GM18520 (cell line): ENCODE measurements around the gene HOXB8.

Experiments used
- ATAC-seq: cut with Tn5 transposase; IDR thresholded peaks from one replicate; pipeline ENCODE4 v1.9.1; 2021; ENCODE audit not compliant: unreplicated experiment

The HOXB8 gene

DNA sequence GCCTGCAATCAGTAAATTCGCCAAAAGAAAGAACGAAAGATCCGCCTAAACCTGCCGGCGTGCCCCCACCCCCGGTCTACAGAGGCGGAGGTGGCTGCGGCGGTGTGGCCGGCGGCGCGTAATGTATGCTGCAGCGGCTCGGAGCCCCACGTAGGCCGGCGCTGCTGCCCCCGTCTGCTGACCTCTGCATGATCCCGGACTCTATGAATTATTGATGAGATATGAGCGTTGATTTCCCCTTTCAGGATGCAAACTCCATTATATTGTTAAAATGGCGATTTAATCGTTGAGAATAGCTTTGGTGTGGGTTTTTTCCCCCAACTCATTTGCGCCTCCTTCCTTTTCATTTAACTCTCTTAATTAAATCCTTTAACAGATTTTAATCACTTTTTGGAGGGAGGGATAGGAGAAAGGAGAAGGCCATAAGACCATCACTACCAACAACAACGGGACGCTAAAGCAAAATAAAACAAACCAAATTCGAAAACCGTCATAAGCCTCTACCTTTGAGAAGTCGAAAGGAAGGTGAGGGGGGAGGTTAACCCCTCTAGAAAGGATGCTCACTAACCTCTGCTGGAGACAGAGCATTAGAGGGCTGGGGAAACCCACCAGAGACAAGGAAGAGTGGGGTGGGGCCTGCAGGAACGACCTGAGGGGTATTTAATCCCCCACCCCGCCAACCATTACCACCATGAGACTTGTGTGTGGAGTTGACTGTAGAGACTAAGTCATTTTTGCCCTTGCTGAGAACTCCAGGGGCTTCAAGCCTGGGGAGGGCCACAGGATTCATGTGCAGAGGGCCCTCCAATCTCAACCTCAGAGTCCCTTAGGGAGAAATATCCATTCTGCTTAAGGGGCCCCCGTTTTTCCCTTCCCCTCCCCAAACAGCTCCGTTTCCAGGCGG, 28.5 kb downstream of the HOXB8 start:
- ATAC-seq, result no peak

DNA sequence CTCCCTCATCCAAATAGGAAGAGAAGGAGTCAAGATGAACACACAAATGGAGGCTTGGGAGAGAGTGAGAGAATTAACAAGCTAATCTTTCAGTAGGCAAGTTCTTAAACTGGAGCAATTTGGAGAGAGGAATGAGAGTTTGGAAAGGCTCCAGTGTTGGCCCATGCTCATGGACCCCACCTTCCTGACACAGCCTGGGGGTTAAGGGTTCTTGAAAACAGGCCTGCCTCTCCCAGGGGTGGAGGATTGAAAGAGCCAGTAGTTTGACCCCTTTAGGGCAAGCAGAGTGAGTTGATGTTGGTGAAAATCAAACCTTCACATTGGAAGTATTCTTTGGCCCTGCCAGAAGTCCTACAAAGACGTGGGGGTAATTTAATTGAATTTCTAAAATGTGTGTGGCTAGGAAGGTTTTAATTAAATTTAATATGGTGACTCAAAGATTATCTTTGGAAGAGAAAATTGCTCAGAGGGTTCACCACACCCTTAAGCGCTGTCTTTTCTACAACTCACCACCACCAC, 30.8 kb downstream of the HOXB8 start:
- no peak for ATAC-seq

DNA sequence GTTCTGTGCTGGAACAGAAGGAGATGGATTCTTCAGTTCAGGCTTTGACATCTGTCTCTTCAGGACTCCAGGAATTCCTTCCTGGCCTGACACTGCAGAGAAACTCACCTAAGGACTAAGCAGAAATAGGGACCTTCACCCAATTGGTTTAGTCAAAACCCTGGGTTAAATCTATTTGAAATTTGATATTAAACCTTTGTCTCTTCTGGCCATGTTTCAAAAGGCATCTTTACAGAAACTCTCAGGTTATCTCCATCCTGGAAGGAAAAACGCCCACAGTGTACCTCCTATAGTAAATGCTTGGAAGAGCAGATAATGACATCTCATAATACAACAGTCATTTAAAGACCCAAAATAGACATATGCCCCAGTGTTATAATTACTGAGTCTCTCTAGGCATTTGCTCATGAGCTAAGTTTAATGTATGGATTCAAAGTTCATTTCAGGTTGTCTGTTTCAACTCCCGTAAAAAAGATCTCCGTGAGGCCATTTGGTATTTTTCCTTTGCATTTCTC, 31.3 kb downstream of the HOXB8 start:
- ATAC-seq, result no peak

DNA sequence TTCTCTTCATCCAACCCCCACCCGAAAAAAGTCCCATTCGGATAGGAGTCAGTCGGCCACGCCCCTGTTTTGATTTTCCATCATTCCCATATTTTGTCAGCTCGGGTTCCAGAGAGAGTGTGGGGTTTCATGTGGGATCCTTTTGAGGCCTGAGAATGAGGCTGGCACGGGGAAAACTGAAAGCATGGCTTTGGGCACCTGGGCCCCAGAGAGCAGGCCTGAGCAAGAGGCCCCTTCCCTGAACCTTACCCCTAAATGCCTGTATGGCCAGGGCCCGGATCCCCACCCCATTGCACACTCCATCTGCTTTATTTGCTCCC, 32.4 kb downstream of the HOXB8 start:
- ATAC-seq, result no peak

DNA sequence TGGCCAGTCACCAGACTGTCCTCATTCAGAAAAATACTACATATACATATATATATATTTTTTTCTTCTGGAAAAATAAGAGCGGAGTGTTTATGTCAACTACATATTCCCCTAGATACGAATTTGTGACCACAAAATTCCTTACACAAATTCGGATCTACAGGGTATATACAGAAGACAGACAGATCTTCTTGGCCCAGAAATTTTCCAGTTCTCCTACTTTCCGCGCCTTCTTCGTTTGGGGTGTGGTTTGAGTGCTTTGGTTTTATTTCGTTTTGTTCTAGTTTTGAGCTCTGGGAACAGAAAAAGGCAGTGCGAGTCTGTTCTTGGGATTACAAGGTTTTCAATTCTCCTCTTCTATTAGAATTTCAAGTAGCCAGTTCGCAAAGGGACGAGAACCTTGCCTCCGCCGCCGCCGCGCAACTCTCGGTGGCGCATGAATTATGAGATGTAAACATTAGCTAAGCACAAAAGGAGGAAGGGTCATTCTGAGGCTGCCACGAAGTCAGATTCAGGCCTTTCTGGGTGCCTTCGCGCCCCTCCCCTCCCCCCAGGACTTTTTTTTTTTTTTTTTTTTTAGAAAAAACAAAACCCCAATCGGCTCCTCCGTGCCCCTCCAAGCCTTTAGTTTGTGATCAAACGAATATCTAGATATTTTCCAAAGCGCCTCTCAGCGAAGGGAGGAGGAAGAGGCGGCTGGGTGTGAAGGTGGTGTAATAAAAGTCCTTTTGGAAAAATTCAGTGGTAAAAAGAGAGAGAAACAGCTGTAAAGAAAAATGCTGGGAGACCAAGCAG, 35.1 kb downstream of the HOXB8 start:
- ATAC-seq, result no peak

DNA sequence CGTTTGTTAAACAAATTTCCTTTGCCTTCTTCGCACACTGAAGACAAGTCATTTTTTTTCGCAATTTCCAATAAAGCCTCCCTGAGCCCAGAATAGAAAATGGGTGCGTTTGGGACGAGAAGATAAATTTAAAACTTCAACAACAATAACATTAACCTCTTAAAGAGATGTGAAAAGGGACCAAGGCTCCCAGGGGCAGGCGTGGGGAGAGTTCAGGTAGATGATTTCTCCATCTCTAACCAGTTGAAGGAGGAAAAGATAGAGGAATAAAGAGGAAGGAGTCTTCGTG, 35.7 kb downstream of the HOXB8 start:
- ATAC-seq, result no peak

DNA sequence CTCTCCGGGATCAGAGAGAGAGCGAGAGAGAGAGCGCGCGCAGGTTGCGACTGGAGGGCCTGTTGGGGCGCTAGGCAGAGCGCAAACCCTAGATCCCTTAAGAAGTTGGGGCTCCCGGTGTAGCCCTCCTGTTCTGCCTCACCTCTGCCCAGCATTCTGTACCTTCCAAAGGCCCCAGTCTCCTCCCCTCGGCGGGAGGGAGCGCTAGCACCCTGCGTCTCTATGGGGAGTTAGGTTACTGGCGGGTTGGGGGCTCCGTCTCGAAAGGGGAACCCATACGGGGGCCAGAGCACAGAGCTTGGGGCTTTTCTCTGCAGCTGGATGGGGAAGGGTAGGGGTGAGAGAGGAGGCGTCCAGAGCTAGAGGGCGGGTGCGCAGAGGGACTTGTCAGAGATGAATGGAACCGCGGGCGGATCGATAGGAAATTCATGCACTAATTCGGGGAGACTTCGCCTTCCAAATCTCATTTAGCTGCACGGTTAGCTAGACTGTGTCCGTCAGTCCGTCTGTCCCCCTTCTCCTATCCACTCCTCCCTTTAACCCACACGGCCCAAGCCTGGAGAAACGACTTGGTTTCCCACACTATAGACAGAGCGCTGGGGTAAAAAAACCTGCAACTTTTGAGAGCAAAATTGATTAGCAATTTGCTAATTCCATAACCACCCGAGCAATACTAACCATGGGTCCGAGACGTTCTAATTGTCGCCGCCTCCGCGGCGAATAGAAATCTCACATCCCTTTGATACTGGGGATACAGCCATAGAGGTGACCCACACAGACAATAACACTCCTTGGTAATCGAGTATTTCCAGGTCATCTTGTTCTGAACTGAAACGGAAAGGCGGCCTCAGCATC, 36.2 kb downstream of the HOXB8 start:
- no peak for ATAC-seq

DNA sequence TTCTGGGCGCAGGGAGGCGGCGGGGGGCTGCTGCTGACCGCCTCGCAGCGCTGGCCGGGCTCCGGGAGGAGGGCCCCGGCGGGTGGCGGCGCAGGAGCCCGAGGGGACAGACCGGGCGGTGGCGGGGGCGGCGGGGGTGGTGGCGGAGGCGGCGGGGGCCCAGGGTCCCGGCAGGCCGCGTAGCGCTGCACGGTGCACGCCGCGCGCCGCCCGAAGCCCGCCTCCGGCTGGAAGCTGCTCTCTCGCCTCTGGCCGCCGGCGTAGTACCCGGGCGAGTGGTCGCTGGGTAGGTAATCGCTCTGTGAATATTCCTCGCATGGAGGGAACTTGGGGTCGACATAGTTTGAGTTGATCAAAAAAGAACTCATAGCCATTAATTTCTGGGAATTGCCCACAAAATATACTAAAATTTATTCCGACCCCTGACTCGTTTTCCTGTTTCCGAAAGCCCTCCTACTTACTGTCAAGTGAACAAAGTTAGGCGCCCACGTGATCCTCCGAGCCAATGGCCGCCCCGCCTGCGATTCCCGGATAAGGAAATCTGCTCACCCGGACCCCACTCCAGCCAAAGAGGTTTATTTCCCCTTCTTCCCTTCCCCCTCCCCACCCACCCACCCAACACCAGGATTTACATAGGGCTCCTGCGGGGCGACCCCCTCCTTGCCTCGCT, 37.0 kb downstream of the HOXB8 start, which contains the start of gene HOXB4:
Gene HOXB4, minus strand, starts transcription at position 405 of the 670 bp plus-strand sequence. Its CDS starts 31 bp downstream, at position 374.
- ATAC-seq, result no peak

DNA sequence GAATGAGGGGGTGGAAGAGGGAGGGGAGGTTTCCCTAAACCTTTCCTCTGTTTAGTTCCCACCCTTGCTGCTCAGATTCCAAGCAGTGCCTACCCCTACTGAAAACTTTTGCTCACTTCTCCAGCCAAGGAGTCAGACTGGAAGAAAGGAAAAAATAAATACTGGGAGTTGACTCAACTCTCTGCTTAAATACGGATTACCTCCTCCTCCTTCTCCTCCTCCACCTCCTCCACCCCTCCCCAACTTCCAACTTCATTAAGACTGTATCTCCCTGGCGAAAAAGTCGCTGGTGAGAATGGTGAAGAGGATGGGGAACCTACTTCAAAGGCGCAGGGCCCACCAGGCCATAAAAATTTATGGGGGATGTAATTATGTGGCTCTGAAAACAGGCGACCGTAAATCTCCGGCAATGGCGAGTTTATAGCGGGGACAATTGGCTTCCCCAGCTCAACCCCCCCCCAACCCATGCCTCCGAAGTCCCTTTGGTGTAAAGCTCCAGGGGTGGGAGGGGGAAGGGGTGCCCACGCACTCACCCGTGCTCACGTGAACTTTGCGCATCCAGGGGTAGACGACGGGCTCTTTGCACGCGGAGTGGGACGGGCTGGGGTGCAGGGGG, 37.7 kb downstream of the HOXB8 start:
- no peak for ATAC-seq

DNA sequence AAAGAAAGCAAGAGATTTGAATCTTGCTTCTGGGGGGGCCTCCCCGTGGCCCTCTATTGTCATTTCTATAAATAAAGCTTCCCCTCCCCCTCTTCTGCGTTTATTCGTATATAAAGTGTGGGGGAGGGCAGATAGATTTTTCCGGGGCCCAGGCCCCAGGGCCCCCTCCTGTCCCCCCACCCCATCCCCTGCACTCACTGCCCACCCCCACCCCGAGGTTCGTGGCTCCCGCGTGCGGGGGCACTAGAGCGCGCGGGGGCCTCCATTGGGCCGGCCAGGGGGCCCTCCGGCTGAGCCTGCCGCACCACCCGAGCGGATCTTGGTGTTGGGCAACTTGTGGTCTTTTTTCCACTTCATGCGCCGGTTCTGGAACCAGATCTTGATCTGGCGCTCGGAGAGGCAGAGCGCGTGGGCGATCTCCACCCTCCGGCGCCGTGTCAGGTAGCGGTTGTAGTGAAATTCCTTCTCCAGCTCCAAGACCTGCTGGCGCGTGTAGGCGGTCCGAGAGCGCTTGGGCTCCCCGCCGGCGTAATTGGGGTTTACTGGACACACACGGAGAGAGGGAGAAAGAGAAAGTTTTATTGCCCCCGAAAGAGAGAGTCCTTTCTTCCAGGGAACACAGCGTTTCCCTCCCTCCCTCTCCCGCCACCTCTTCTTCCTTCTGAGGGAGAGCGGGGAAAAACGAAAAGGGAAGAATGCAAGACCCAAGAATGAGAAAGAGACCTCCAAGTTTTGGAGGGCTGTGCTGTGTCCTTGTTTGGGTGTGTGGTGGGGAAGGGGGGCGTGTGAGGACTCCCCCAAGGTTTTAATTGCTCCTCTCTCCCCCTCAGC, 38.4 kb downstream of the HOXB8 start:
- no peak for ATAC-seq

DNA sequence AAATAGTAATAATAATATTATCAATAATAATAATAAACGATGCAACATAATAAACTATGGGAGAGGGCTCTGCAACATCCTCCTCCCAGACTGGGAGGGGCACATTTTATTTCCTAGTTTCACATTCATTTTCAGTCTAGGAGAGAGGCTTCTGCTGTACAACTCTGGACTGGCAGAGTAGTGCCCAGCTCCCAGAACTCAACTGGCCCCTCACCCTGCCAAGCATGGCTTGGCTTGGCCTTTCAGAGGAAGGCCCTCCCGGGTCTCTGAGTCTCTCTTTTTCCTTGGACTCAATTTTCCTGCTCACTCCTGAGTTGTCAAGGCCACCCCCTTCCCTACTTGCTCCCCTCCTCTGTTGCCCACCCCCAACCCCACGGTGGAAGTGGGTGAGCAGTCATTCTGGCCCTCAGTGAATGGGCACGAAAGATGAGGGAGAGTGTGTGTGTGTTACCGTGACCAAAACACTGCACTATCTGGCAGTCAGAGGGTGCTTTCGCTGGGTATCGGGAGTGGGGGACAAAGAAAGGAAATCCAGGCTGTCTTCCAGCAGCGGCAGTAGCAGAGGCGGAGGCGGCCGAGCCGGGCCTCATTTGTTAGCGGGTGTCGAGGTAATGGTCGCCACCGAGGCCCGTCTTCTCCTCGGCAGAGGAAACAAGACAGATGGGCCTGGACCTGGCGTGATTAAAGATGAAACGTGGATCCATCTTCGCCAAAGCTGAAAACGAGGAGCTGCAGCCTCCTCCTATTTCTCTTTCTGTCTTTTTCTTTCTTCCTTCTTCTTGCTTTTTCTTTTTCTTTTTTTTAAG, 39.2 kb downstream of the HOXB8 start:
- no peak for ATAC-seq

DNA sequence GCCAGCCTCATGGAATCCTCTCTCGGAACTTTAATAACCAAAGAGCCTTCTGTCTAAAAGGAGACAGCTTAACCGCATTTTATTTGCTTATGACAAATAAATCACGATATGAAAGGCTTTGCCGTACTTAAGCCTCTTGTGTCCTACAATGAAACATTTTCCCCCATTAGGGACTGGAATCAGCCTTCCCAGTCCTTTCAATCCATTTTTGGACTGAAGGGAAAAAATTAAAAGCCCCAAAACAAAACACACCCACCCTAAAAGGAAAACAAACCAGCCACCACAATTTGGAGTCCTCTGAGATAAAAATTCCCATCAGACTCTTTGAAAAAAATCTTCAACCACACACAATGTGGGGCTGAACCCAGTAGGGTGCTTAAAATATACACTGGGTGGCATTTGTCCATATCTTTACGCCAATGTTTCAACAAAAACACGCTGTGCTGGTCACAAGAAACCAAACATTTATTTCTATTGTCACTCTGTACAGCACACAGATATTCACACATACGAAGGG, 40.0 kb downstream of the HOXB8 start:
- ATAC-seq, result no peak

DNA sequence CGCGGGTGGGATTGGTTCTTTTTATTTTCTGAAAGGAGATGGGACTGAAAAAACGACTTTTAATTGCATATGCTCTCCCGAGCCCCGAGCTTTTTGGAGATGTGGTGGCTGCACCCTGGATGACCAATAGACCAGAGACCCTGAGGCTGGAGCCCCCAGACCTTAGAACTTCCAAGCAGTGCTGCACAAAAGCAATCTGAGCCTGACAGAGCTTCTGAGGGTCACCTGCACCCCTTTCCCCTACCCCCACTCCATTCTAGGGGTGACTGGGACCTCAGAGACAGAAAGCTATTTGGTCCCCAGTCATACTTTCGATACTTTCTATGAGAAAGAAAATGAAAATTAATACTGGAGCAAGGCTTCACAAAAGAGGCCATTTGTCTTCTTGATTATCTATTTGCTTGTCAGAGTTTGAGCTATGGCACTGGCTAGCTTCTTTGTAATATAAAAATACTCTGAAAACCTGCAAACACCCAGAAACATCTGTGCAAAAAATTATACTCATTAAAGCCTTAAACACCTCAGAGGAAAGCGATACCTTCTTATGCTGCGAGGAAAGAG, 40.5 kb downstream of the HOXB8 start:
- no peak for ATAC-seq

DNA sequence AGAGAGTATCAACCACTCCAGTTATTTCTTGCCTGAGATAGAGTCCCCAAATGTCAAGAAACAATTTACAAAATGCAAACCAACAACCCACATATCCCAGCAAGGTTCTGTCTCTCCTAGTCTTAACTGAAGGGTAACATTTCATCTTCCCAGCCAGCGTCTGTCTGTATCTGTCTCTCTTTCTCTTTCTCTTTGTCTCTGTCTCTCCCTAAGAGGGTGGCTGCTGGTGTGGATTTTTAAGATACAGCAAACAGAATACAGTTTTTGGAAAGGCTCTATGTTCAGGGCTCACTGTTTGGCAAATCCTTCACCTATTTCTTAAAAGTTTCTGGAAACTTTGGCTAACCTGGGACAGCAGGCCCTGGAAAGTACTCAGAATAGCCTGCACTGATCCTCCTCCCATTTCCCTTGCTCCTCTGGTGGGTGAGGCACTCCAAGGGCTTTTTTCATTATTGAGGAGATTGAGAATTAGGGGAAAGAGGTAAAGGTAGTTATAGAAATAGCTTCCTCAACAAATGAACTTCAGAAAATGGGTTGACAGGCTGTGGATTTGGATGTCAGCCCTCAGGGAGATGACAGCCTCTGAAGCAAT, 43.2 kb downstream of the HOXB8 start:
- ATAC-seq, result no peak

DNA sequence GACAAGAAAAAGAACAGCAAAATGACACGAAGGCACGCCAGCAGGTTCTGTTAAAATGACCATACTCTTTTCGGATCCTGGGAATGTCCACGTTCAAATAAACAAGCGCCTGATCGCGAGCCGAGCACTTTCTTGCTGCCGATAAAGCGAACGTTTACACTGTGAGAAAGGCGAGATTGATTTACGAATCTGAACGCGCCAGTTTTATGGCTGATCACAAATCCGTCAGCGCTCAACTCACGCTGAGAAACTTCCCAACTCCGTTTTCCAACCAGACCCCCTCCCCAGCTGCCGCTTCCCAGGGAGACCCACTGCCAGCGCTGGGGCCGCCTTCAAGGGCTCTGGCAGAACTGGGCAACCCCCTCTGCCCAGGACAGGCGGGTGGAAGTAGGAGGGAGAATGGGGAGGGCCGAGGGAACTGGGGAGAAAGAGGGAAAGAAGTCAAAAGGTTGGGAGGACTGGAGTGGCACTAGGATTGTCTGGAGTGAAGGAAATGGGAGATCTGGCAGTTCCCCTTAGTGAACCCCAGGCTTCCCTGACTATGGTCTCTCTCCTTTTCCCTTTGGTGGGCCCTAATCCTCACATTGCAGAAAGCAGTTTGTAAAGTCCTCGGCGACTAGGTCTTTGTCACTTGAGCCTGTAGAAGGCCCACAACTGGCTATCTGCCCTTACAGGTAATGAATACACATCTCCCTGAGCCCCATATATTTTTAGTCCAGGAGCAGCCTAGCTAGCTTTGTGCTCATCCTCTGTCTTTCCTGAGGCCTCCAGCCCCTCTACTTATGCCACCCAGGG, 43.9 kb downstream of the HOXB8 start:
- no peak for ATAC-seq

DNA sequence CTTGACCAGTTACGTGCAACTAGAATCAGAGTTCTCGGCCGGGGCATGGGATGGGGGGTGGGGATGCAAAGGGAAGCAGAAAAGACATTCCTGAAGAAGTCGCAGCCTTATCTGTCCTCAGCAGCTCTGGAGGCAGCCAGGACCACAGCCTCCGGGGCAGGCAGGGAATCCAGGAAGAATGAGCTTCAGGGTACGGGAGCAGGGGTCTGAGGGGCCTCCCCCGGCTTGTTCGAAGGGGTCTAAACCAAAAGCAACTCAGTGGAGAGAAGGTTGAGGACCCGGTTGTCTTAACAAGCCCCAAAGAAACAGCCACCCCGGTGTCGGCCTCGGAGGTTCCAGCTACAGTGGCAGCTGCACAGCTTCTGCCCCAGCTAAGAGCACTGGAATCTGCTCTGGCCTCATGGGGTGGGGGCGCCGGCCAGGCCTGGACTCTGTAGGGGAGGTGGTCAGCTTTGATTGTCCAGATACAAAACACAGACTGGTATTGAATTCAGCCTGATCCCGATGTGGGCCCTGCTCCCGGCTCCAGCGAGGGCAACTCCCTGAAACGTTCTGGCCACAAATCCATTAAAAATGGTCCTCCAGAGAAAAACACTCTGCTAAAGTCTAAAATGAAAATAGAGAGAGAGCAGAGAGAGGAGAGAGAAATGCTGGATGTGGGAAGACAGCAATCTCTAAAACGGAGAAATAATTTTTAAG, 44.6 kb downstream of the HOXB8 start:
- no peak for ATAC-seq
